CD14-positive monocyte (primary cell): ENCODE data around the gene ACSM2A. TPM values are rescaled to one million over a fixed set of nuclear protein-coding genes. Genes with fewer than 3 reads are reported as not detected.

ENCODE experiments used
- DNase-seq, 3 donors: peaks; one replicate each; pipeline ENCODE4 v3.0.0-alpha.2; 2011 to 2022
- H2AFZ ChIP-seq: 2 replicates; pipeline ENCODE4 v1.6.0; 2012; ENCODE audit warnings: mild to moderate bottlenecking, low read depth, low read length, inconsistent platforms; ENCODE audit not compliant: insufficient read depth, poor library complexity, severe bottlenecking
- H3K27ac ChIP-seq, 2 donors: 1 replicate in 1 of 2; 2 replicates in 1 of 2; pipeline ENCODE4 v1.5.1; 2012 to 2013; ENCODE audit warnings: low read length in 2 of 2, control low read depth in 1 of 2, inconsistent platforms in 1 of 2, low read depth in 1 of 2, mild to moderate bottlenecking in 1 of 2
- H3K27me3 ChIP-seq, 2 donors: one replicate each; pipeline versions ENCODE4 v1.6.0 to v1.6.1; 2011 to 2013; ENCODE audit warnings: low read length in 2 of 2; ENCODE audit not compliant: control insufficient read depth in 2 of 2, insufficient read depth in 2 of 2
- H3K36me3 ChIP-seq, 2 donors: replicated peaks in 1 of 2; 1 replicate in 1 of 2; 2 replicates in 1 of 2; pipeline versions ENCODE4 v1.5.1 to v1.6.1; 2012 to 2013; ENCODE audit warnings: low read length in 2 of 2, control low read depth in 1 of 2, inconsistent platforms in 1 of 2, mild to moderate bottlenecking in 1 of 2; ENCODE audit not compliant: insufficient read depth in 2 of 2, control insufficient read depth in 1 of 2
- H3K4me1 ChIP-seq, 2 donors: 1 replicate in 1 of 2; 2 replicates in 1 of 2; pipeline versions ENCODE4 v1.5.1 to v1.6.1; 2012 to 2013; ENCODE audit warnings: low read length in 2 of 2, control low read depth in 1 of 2, inconsistent platforms in 1 of 2, mild to moderate bottlenecking in 1 of 2, moderate library complexity in 1 of 2; ENCODE audit not compliant: insufficient read depth in 2 of 2, control insufficient read depth in 1 of 2
- H3K4me2 ChIP-seq: replicated peaks from 2 replicates; pipeline ENCODE3; 2012; ENCODE audit warnings: low read length, moderate library complexity, mild to moderate bottlenecking; ENCODE audit not compliant: poor library complexity, severe bottlenecking; ENCODE audit errors: extremely low read depth
- H3K4me3 ChIP-seq, 3 experiments: fragments of 200-600 bp in 1 of 3; sonication (generic) in 1 of 3; replicated peaks in 1 of 3; 1 replicate in 2 of 3; 2 replicates in 1 of 3; pipeline ENCODE4 v1.5.1; 2011 to 2013; ENCODE audit warnings: low read length in 3 of 3, mild to moderate bottlenecking in 3 of 3, control low read depth in 2 of 3, low read depth in 2 of 3, inconsistent platforms in 1 of 3, moderate library complexity in 1 of 3
- H3K79me2 ChIP-seq: 2 replicates; pipeline ENCODE4 v1.6.0; 2012; ENCODE audit warnings: mild to moderate bottlenecking, control low read depth, inconsistent platforms, low read length, moderate library complexity; ENCODE audit not compliant: insufficient read depth
- H3K9ac ChIP-seq: 2 replicates; pipeline ENCODE4 v1.6.0; 2017; ENCODE audit warnings: low read length, mild to moderate bottlenecking; ENCODE audit not compliant: insufficient read depth, poor library complexity, severe bottlenecking
- H3K9me3 ChIP-seq, 2 donors: replicated peaks in 1 of 2; 1 replicate in 1 of 2; 2 replicates in 1 of 2; pipeline versions ENCODE4 v1.5.1 to v1.6.1; 2012 to 2013; ENCODE audit warnings: low read length in 2 of 2, control low read depth in 1 of 2; ENCODE audit not compliant: control insufficient read depth in 1 of 2, insufficient read depth in 1 of 2
- H4K20me1 ChIP-seq: 2 replicates; pipeline ENCODE4 v1.6.0; 2012; ENCODE audit warnings: mild to moderate bottlenecking, low read length, control low read depth, moderate library complexity; ENCODE audit not compliant: insufficient read depth
- H3K27ac Mint-ChIP-seq, 7 donors: one replicate each; pipeline ENCODE4 v1.8.0; 2020; ENCODE audit warnings: mild to moderate bottlenecking in 7 of 7, mixed read lengths in 7 of 7, moderate library complexity in 6 of 7, inconsistent platforms in 2 of 7
- H3K27me3 Mint-ChIP-seq, 3 donors: one replicate each; pipeline ENCODE4 v1.8.0; 2021 to 2022; ENCODE audit warnings: low read depth in 3 of 3, mild to moderate bottlenecking in 3 of 3, mixed read lengths in 3 of 3, moderate library complexity in 3 of 3, inconsistent platforms in 1 of 3
- H3K36me3 Mint-ChIP-seq, 2 donors: one replicate each; pipeline ENCODE4 v1.8.0; 2020; ENCODE audit warnings: mixed read lengths in 2 of 2, inconsistent platforms in 1 of 2, mild to moderate bottlenecking in 1 of 2
- H3K4me1 Mint-ChIP-seq: one replicate; pipeline ENCODE4 v1.8.0; 2020; ENCODE audit warnings: mild to moderate bottlenecking, mixed read lengths
- H3K4me3 Mint-ChIP-seq, 2 donors: one replicate each; pipeline ENCODE4 v1.8.0; 2020; ENCODE audit warnings: mild to moderate bottlenecking in 2 of 2, mixed read lengths in 2 of 2, moderate library complexity in 1 of 2
- H3K9me3 Mint-ChIP-seq, 7 donors: one replicate each; pipeline ENCODE4 v1.8.0; 2020 to 2022; ENCODE audit warnings: mixed read lengths in 7 of 7, mild to moderate bottlenecking in 6 of 7, moderate library complexity in 6 of 7, inconsistent platforms in 2 of 7
- WGBS: methylation state at CpG from one replicate; pipeline ENCODE4 v1.1.5; 2013; ENCODE audit warnings: missing lambda C conversion rate; ENCODE audit not compliant: insufficient coverage; 5-methylcytosine and 5-hydroxymethylcytosine counted together
- intact Hi-C, 2 donors: fragments of 100-400 bp; cut with micrococcal nuclease; formaldehyde crosslinking; loops; one replicate each; pipeline versions ENCODE4 v1.15.0 to v1.15.1; 2023
- polyA plus RNA-seq, 3 donors: library from polyadenylated mRNA; depleted of rRNA in 1 of 3; unstranded in 2 of 3; stranded (reverse) in 1 of 3; fragments of 300-500 nt in 2 of 3; fragments of >200 nt in 1 of 3; fragmentation: Illumina TruSeq in 2 of 3; gene quantifications; 1 replicate in 2 of 3; 2 replicates in 1 of 3; pipeline ENCODE4 v1.2.3, GENCODE V29; 2012 to 2021
- TF ChIP-seq, protein P1 (sequence below): fragments of 200-600 bp; IDR thresholded peaks from one replicate; pipeline ENCODE4 v1.8.0; 2022; ENCODE audit warnings: antibody characterized with exemption, mild to moderate bottlenecking

ACSM2A gene
- polyA plus RNA-seq, 3 donors: not detected

DNA sequence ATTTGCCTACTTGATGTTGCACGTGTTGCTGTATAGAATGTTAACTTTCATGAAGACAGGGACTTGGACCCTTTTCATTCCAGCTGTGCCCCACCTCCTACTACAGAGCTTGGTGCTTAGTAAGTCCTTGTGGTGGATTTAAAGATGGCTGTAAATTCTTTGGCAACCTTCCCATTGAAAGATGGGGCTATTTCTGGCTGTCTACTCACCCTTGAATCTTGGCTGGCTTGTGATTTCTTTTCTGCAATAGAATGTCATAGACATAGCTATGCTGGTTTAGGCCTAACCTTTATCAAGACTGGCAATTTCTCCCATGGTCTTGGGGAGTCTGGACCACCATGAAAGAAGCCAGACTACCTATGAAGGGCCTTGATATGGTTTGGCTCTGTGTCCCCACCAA is 59.0 kb downstream of the ACSM2A start:
- no peaks in the 10 kb centered on the region for H3K36me3 Mint-ChIP-seq

DNA sequence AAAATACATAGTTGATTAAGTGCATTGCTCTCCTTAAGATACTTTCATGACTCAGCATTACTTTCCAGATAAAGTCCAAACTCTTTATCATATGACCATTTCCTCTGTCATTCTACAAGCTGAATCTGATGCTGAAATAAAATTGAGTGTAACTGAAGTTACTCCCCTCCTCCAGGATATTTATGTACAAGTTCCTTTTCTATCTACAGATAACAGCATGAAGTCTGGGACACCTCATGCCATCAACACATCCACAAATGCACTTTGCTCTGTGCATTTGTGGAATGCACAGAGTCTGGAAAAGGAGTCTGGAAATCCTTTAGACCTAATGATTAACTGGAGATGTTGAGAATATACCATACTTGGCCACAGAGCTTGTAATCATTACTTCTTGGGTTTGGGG is 64.4 kb downstream of the ACSM2A start:
- Mint-ChIP-seq H3K4me1 (no peaks in the 10 kb centered on the region), H3K36me3 (no peaks in the 10 kb centered on the region), H3K4me3 (no peak overlapping the region), H3K27ac (no peak overlapping the region), H3K27me3 (peaks cover 3 to 4% (median 4%) of the 10 kb centered on the region in 3 donors), H3K9me3 (peaks cover 0 to 9% (median 3%) of the 10 kb centered on the region in 7 donors)
- Histone ChIP-seq H3K4me2 (no peak overlapping the region), H4K20me1 (no peaks in the 10 kb centered on the region), H3K4me3 (no peak overlapping the region), H3K27ac (no peak overlapping the region), H3K79me2 (no peaks in the 10 kb centered on the region), H2AFZ (no peak overlapping the region), H3K4me1 (no peaks in the 10 kb centered on the region), H3K36me3 (no peaks in the 10 kb centered on the region), H3K9ac (no peak overlapping the region), H3K27me3 (no peaks in the 10 kb centered on the region), H3K9me3 (no peaks in the 10 kb centered on the region)
- DNase-seq: no peak
- intact Hi-C loops: no loop called here
- TF ChIP-seq, protein P1, sequence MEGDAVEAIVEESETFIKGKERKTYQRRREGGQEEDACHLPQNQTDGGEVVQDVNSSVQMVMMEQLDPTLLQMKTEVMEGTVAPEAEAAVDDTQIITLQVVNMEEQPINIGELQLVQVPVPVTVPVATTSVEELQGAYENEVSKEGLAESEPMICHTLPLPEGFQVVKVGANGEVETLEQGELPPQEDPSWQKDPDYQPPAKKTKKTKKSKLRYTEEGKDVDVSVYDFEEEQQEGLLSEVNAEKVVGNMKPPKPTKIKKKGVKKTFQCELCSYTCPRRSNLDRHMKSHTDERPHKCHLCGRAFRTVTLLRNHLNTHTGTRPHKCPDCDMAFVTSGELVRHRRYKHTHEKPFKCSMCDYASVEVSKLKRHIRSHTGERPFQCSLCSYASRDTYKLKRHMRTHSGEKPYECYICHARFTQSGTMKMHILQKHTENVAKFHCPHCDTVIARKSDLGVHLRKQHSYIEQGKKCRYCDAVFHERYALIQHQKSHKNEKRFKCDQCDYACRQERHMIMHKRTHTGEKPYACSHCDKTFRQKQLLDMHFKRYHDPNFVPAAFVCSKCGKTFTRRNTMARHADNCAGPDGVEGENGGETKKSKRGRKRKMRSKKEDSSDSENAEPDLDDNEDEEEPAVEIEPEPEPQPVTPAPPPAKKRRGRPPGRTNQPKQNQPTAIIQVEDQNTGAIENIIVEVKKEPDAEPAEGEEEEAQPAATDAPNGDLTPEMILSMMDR: no peak

More for the DNA sequence above, 59.0 kb downstream of the ACSM2A start:
- no peaks in the 10 kb centered on the region for H3K4me1 Mint-ChIP-seq
- Histone ChIP-seq H3K4me1 (no peaks in the 10 kb centered on the region), H3K27ac (no peak overlapping the region), H3K27me3 (no peaks in the 10 kb centered on the region), H3K9ac (no peak overlapping the region), H3K4me2 (no peak overlapping the region), H3K4me3 (no peak overlapping the region), H3K79me2 (no peaks in the 10 kb centered on the region), H2AFZ (no peak overlapping the region), H3K36me3 (no peaks in the 10 kb centered on the region), H3K9me3 (peaks cover 9 to 10% of the 10 kb centered on the region in 2 donors), H4K20me1 (no peaks in the 10 kb centered on the region)
- H3K27ac Mint-ChIP-seq: no peak overlapping the region
- H3K9me3 Mint-ChIP-seq: peaks cover 6 to 23% (median 14%) of the 10 kb centered on the region in 7 donors
- TF ChIP-seq, protein P1: no peak
- WGBS: no CpG with 5 or more reads among the region's 1 CpG
- intact Hi-C loops: no loop called here
- peaks cover 3 to 6% (median 4%) of the 10 kb centered on the region in 3 donors for H3K27me3 Mint-ChIP-seq
- DNase-seq: no peak
- H3K4me3 Mint-ChIP-seq: no peak overlapping the region
